Stimulated activated CD4-positive, alpha-beta T cell treated with anti-CD3 and anti-CD28 coated beads, Interleukin-4, amount 100 ng/mL, for 24 hours (primary cell): ENCODE measurements around the gene HDAC3.

Experiments
- DNase-seq: peaks from one replicate; pipeline ENCODE4 v3.0.0-alpha.2; 2020

The HDAC3 gene

DNA sequence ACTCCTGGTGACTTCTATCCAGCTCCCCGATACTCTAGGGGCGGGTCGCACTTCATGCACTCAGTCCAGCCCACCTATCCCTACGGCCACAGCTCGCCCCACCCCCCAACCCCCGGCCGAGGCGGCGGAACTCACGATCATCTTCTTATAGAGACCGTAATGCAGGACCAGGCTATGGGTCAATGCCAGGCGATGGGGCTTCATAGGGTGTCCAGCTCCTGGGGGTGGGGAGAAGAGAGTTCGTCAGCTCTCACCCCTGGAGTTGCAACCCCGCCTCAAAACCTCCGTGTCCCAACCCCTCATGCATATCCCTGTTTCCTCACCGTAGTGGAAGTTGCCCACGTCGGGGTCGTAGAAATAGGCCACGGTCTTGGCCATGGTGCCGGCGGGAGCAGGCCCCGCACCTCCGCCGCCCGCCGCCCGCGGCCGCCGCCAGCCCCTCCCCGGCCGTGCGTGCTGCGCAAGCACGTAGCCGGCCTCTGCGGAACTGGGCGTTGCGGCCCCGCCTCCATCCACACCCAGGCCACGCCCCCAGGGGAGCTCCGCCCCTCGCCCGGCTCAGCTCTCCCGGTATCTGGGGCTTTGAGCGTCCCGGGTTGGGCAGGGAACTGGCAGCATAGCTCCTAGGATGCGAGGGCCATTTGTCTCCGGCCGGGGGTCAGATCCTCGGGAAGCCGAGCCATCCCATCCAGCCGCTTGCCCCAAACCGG, at the start of gene HDAC3, which contains the start of gene RELL2:
HDAC3 (minus strand) TSS at position 437 of the 710 bp plus-strand sequence; CDS start at position 378, 59 bp downstream.
RELL2 (plus strand) TSS at position 585 of the 710 bp plus-strand sequence. CDS start 1,229 bp downstream, outside the sequence.
- DNase-seq: peak; percentile 93

DNA sequence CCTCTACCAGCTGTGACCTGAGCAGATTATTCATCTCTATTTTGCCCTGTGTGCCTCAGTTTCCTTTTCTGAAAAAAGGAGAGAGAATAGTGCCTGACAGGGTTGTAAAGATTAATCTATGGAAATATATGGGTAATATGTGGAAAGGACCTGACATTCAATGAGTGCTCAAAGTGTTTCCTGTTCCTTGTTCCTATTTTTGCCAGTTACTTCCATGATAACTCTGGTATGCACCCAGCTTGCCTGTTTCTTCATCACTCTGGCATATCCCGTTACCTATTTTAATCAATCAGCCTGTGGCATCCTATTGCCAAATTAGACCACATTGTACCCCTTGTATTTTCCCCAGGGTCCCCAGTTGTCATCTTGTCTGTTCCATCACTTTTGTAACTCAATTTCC, 48.9 kb upstream of the HDAC3 start:
- DNase-seq: no peak

DNA sequence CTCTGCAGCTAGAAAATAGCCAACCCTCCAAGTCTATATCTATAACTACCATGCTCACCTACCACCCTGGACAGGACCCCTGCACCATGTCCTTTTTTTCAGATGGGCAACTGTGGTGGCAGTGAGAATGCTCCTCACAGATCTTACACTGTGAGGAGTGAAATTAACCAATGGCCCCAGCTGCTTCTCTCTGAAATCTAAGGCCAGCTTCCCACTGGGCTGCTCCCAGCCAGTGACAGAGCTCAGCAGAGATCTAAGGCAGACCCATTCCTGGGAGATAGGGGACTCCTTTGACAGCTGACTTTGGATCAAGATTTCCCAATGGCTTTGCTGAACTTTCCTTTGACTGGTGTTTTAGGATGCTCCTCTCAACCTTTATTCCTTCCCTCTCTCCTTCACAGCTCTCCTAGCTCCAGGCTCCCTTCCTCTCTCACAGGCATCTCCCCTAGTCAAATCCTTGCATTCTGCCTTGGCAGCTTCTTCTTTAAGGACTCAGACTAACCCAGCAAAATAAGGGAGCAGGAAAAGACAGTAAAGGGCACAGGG, 47.0 kb upstream of the HDAC3 start:
- DNase-seq: no peak

DNA sequence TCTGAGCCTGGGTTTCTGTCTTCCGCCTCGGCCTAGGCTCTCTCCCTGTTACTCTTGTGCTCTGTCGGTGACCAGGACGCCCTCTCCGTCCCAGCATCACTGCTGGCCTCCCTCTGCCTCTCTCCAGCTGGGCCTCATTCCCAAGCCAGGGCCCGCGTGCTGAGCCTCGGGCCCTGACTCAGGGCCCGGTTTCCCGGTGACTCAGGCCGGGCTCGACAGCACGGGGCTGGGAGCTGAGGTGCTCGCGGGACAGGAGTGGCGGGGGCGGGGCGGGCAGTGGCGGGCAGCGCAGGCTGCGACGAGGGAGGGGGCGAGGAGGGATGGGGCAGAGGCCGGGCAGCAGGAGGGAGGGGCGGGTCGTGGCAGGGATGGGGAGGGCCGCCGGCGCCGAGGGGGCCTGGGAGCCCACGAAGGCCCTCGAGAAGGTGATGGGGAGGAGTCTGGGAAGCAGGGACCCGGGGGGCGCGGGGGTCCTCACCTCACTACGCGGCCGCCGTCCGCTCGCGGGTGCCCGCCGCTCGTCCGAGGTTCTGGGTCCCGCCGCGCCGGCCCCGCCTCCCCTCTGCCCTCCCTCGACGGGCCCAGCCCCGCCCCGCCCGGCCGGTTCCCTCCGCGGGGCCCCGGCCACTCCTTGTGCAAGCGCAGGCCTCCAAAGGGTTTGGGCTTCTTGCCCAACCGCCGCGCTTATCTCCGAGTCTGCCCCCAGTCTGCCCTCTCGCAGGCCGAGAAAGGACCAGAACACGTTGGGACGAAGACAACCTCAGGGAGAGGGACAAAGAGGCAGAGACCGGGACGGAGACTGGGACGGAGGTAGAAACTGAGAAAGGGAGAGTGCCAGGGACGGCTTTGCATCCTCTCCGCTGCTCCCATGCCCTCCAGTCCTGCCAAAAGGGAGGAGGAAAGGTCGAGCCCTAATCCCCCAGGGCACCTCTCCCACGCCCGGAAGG, 45.3 kb upstream of the HDAC3 start, which contains the start of gene ARAP3:
ARAP3 (minus strand) TSS at position 536 of the 947 bp plus-strand sequence. CDS start 1,744 bp downstream, outside the sequence.
- DNase-seq: peak; percentile 39

DNA sequence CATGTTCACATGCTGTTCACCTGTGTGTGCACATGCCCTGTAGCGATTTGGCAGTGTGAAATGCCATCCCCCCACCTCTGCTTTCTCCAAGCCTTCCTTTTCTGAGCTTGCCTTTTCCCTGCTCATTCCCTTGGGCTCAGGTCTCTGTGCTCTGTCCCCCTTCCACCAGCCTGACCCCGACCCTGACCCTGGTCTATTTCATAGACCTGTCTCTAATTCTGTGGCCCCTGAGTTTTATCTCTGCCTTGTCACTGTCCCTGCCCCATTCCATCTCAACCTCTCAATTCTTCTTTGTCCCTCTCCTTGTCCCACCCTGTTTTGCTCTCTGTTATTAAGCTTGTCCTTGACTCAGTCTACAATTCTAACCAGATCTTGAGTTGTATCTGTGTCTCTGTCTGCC, 44.6 kb upstream of the HDAC3 start:
- DNase-seq: no peak

DNA sequence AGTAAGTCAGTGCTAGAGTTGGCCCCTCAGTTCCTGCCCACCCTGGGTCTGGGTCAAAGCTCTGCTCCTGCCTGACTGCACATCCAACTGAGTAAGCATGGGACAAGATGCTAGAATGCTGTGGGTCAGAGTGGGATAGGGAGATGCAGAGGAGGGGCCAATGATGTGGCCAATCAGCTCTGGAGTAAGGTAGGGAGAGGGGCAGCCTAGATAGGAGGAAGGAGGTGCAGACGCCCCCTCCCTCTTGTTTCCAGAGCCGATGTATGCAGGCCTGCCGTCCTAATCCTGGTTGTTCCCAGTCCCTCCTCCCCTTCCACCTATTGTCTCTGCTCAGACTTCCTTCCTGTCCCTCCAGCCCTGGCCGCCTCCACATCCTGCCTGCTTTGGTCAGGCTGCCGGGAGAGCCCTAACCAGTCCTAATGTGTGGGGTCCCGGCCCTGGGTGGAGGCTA, 44.1 kb upstream of the HDAC3 start:
- no peak for DNase-seq

DNA sequence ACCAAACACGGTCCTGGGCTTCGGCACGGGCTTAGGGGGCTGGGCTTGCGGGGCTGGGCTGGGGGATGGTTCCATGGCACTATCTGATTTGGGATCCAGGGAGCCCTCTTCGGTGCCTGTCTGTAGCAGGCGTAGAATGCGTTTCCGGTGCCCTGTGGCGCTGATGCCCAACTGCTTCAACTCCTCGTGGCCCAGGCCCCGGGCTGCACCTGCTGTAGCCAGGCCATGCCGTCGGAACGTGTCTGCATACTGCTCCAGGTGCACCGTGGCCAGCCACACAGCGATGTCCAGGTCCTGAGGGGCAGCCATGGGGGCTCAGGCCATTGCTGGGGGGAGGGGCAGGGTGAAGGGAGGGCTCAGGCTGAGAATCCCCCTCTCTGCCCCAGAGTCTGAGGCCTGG, 43.5 kb upstream of the HDAC3 start:
- DNase-seq: no peak

DNA sequence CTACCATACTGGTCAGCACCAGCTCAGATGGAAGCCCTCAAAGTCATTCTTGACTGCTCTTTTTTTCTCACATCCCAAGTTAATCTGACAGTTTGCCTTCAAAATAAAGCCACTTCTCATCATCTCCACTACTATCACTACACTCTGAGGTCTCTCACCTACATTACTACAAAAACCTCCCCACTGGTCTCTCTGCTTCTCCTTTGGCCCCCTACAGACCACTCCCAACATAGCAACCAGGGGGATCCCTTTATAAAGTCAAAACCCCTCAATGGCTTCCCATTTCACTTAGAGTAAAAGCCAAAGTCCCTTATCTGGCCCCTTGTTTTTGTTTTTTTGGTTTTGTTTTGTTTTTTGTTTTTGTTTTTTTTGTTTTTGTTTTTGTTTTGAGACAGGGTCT, 40.8 kb upstream of the HDAC3 start:
- no peak for DNase-seq

DNA sequence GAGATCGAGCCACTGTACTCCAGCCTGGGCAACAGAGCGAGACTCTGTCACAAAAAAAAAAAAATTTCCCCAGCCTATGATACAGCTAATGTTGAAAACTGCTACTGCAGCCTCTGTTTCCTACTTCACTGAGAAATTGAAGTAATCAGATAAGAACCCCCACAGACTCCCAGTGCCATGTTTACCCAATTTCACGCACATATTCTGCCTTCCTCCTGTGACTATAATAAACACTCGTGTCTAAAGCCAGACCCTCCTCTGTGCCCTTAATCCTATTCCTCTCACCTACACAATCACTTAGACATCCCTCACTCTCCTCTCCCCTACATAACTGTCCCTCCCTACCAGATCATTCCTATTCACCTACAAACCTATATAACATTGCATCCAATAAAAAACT, 39.0 kb upstream of the HDAC3 start:
- DNase-seq: no peak

DNA sequence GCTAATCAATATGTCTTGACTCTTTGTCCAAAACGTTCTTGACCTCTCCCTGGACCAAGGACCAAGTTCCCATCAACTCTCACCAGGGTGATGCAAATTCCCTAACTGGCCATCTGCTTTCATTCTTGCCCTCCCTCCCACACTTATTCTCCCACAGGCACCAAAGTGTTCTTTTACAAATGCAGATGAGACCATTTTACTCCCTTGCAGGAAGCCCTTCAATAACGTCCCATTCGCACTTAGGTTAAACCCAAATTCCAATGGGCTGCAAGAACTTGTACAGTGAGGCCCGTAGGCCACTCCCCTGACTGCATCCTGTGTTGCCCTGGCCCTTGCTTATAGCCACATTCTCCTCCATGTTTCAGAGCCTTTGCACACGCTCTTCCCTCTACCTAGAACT, 38.1 kb upstream of the HDAC3 start:
- DNase-seq: no peak

DNA sequence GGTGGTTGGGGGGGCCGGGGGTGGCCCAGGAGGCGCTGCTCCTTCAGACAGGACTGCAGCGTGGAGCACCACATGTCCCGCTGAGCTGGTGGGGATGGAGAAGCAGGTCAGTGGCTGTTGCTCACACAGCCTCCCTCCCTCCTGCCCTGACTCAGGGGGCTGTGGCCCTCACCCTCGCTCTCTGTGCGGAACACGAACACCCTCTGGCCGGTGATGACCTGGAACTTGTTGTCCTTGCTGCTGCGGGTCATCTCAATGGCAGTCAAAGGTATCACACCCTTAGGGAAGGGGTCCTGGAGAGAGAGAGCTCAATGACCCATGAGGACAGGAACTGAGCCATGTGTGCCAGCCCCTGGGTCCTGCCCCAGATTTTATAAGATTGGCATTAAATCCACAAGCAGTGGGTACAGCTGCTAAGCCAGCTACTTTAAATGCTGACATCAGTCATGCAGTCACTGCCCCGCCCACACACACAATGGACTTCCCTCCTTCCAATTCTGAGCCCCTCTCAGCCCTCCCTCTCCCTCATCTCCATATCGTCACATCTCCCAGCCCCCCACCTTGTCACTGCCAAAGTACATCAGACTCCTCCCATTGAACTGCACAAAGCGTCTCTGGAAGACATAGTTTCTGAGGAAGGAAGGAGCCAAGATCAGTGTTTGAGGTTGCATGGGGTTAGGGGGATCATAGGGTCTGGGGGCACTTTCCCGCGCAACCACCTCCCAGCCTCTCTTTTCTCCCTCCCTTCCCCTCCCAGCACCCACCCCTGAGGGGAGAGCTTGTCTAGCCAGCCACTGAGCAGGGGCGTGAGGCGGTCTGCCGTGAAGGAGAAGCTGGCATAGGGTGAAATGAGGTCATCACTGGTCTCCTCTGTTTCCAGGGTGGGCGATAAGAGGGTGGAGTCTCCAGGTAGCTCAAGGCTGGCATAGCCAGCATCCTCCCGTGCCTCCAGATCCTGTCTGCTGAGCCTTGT, 36.5 kb upstream of the HDAC3 start:
- DNase-seq: no peak

DNA sequence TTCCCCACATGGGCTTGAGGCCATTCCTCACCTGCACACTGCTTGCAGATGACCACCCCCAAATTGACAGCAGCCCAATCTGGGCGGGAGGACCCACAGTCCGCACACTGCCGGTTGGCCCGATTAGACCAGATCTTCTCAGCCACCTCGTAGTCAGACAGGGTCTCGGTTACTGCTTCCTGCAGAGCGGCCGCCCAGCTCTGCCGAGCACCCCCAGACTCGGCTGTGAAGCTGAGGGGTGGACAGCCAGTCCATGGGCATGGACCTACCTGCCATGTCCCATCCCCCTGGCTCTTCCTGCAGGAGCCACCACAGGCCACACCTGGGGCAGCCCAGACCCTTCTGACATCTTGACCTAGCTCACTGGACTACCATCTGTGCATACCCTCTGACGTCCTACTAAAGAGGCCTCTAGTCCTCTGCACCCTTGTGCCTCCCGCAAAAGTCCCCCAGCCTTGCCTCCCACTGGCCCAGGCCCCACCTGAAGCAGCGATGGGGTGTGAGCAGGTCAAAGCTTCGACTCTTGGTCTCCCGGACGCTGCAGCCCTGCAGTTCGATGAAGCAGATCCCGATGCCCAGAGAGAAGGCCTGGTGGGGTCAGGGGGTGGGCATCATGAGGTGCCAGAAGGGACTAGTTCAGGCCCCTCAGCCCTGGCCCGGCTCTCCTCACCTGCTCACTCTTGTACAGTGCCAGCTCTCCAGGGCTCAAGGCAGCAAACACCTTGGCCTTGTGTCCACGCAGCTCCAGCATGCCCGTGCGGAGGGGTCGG, 35.6 kb upstream of the HDAC3 start:
- no peak for DNase-seq

DNA sequence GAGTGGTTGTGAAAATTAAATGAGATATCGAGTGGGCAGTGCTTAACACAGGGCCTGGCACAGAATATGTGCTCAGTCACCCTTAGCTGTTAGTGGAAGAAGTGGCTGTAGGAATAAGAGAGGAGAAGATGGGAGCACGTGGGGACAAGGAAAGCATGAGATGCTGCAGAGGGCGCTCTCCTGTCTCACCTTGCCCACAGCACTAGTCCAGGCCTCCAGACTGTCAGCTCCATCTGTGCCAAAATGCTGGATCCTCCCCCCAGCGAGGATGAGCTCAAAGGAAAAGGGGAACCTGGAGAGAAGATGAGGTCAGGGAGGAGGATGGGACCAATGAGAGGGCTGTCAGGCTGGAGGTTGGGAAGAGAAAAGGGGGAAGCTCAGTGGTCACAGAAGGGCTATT, 32.9 kb upstream of the HDAC3 start:
- DNase-seq: no peak

DNA sequence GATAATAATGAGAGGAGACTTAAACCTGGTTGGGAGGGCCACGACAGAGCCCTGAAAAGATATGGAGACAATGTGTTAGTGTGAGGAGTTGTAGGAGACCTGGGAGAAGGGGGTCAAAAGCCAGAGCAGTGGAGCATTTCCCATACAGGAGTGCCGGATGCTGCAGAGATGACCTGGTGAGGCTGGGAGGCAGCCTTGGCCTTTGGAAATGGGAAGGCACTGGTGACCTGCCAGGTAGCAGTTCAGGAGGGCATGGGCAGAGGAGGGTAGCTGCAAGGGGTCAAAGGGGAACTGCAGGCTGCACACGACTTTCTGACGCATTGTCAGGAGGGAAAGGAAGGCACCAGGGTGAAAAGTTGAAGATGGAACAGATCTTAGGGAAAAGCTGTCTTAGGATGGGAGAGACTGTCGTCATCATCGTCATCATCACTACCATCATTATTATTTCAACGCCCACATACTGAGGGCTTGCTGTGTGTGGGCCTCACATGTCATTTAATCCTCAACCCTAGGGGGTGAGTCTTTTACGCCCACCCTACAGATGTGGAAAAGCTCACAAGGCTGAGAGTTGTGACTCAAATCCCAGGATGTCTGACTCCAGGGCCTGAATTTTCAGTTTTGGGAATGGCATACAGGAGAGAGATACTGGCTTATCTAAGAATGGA, 32.1 kb upstream of the HDAC3 start:
- DNase-seq: no peak

DNA sequence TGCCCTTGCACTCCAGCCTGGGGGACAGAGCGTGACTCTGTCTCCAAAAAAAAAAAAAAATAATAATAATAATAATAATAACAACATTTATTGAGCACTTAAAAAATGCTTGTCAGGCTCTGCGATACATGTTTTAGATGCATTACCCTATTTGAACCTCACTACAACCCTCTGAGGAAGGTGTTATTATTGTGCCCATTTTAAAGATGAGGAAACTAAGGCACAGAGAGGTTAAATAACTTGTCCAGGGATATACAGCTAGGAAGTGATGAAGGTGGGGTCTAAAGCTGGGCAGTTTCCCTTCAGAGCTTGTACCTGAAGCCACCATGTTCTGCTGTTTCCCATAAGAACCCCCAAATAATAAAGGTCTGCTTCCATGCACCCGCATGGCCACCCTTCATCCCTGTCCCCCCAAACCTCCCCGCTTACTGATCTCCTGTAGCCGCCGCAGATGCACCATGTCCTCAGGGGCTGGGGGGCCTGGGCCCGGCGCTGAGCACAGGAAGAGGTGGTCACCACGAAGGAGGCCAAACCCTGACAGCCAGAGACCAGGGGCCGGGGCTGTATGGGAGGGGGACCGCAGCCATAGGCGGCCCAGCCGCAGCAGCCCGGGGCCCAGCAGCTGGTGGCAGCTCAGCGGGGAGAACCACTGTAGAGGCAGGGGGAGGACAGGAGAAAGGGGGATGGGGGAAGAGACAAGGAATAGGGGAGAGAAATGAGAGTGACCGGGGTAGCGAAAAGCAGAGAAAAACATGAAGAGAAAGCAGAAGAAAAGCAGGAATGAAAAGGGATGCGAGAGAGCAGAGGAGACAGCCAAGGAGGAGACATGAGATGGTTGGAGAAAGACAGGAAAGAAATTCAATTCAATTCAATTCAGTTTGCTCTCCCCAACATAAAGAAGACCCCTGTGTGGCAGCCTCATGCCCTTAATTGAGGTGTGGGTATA, 29.6 kb upstream of the HDAC3 start:
- DNase-seq: no peak

DNA sequence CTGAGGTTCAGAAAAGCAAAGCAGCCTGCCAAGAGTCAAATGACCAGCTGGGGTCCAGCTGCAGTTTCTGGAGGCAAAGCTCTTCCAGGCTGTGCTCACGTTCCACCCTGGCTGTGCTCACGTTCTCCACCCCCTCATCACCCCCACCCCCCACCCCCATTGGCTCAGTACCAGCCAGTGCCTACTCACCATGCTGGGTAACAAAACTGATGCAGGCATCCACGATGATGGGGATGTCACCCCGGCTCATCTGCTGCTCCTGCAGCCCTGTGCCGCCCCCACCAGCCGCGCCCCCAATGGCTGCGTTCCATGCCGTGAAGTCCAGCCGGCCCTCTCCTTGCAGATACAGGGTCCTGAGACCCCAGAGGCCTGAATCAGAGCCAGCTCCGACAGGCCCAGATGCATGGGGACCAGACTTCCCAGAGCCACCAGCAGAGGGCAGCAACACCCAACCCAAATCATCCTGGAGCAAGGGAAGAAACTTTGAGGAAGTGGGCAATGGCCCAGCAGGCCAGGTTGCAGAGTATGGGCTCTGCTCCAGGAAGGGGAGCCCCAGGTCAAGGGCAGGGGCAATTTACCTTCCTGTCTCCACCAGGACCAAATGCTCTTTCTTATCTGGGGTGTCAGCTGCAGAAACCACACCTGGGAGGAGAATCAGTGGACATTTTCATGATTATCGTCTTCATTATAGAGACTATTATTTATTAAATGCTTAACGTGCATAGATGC, 28.2 kb upstream of the HDAC3 start:
- peak; percentile 79 for DNase-seq

DNA sequence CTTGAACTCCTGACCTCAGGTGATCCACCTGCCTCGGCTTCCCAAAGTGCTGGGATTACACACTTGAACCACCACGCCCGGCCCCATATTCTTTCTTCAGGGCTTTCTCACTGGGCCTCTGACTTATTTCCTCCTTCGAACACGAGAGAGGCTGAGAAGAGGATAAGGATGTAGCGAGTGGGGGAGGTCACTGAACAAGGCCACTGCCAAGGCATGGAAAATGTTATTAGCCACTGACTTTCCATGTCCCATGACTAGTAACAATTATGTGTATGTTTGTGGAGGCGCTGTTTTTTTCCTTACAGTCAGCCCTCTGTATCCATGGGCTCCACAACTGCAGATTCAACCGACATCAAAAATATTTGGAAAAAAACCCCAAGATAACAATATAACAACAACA, 26.9 kb upstream of the HDAC3 start:
- DNase-seq: no peak

DNA sequence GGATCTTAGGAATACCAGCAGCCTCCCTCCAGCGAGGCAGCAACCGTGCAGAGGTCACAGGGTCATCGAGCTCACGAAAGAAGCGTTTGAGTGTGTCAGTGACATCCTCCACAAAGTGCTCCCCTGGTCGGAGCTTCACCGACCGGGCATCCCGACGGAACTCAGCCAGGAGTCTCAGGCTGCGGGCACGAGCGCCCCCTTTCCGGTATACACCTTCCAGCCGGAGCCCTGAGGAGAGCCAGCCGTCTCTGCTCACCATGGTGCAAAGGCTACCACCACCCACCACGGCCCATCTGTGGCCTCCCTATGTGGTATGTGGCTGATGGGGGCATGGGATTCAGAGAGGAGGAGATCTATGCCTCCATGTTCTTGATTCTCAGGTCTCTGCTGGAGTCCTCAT, 25.4 kb upstream of the HDAC3 start:
- DNase-seq: no peak
